CD1c-positive myeloid dendritic cell (primary cell): ENCODE measurements around the gene CCR5AS.
A peak's percentile ranks its signal among the peaks of the same experiment; 100 is the strongest.
"Not testable (repeated sequence)": the region's sequence is repeated elsewhere in the genome, so short reads cannot be mapped to it uniquely, and the experiment has no call there.

Experiments
- DNase-seq: peaks from one replicate; pipeline ENCODE4 v3.0.0-alpha.2; 2016; ENCODE audit errors: extremely low spot score

CCR5AS gene

DNA sequence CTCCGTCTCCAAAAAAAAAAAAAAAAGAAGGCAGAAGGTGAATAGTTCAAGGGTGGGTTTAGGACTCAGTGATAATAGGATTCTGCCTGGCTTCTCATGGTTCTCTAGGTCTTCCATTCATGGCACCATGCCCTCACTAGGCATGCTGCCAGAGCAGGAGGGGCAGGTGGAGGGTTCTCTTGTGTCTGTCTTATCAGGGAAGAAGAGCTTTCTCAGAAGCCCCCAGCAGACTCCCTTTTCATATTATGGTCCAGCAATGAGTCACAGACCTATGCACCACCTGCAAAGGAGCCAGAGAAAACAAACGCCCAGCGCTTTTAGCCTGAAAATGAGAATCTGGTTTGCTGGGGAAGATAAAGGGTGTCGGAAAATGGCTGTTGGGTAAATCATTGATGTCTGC is 50.0 kb downstream of the CCR5AS start:
- DNase-seq: no peak

DNA sequence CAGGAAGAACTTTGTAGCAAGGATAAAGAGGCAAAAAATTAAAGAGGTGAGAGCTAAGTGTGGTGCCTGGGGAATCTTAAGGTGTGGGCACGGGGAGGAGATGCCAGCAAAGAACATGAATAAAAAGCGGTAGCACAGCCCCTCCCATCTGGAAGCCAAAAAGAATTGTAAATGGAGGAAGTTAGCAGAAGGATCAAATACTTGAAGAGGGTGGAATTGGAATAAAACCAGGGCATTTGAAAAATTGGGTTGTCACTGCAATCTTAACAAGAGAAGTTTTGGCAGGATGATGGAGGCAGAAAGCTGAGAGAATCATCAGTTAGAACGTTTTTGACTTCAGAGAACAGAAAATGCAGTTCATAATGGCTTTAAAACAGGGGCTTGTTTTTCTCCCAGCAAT is 50.6 kb downstream of the CCR5AS start:
- DNase-seq: peak; percentile 29

DNA sequence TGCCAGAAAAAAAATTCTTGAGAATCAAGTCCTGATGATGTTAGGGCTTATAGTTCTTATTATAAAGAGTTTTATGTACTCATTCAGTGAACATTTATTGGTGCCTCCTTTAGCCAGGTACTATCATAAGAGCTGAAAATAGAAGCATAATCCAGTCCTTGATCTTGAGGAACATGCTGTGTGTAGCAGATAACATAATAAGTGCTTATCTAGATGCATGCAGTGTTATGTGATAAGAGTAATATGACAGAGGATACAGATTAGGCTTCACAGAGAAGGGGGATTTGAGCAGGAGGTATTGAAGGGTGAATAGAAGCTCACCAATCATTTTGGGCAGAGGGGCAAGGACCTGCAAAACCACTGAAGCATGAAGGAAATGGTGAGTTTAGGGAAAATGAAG is 51.9 kb downstream of the CCR5AS start:
- no peak for DNase-seq

DNA sequence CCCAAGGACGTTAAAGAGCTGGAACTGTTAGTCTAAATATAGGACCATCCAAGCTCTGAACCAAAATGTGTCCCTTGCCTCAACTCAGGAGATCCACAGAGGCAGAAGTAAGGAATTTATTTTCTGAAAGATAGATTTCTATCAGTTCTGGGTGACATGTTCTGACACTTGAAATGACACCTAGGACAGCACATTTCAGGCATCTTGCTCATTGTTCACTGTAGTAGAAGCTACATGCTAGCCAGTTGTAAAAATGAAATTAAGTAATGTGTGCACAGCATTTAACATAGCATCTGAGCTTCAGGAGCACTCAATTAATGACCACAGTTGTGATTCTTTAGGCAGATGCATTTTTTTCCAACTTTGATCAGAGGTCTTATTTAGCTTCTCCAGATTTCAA is 52.4 kb downstream of the CCR5AS start:
- no peak for DNase-seq

DNA sequence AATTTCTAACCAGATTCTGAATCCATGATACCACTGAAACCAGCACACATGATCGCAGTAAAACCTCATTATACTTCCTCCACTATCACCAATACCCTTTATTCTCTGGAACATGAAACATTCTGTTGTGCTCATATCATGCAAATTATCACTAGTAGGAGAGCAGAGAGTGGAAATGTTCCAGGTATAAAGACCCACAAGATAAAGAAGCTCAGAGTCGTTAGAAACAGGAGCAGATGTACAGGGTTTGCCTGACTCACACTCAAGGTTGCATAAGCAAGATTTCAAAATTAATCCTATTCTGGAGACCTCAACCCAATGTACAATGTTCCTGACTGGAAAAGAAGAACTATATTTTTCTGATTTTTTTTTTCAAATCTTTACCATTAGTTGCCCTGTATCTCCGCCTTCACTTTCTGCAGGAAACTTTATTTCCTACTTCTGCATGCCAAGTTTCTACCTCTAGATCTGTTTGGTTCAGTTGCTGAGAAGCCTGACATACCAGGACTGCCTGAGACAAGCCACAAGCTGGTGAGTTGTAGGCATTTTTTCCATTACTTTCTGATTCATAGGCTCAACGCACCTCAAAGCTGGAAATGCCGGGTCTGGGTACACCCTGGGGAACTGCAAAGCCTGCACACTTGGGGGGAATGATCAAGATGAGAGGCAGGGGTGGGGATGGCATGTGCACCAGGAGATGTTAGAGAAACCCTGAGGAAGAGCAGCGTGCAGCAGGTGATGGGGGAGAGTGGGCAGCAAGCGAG is 53.0 kb downstream of the CCR5AS start, which contains the start of gene CCR2:
CCR2 (plus strand) TSS at position 465 of the 764 bp plus-strand sequence. CDS start 3,417 bp downstream, outside the sequence.
- peak; percentile 50 for DNase-seq

DNA sequence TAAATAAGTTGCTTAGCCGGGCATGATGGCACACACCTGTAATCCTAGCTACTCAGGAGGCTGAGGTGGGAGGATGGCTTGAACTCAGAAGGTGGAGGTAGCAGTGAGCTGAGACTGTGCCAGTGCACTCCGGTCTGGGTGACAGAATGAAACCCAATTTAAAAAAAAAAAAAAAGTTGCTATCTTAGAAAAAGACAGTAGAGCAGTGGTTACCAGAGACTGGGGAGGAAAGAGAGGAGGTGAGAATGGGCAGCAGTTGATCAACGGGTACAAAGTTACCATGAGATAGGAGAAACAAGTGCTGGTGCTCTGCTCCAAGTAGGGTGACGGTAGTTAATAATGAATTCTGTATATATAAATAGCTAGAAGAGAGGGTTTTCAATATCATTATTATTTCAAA is 53.8 kb downstream of the CCR5AS start:
- no peak for DNase-seq

DNA sequence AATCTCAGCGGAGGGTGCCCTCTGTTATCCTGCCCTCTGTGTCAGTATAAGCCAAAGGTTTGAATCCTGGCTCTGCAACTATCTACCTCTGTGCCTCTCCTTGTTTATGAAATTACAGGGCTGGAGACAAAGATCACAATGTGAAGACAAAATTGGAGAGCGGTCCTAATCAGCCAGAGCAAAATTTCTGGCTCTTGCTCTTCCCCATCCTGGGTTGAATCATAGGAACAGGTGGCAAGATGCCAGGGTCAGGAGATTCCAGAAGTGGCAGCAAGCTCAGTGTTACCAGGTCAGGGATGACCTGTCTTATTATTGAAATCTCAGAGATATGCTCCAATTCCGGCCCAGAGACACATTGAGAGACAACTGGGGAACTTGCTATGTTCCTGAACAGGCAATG is 55.2 kb downstream of the CCR5AS start:
- DNase-seq: no peak

DNA sequence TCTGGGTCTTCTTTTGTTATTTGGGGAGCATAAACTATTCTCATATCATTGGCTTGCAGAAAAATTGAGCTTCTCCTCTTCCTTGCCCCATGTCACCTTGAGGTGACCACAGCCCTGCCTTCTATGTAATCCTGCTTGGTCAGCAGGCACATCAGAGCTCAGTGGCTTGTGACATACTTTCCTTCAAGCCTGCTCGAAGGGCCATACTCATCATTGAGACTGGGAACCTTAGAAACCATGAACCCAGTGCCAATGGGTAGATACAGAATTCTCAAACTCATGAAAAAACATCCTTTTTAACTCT is 56.7 kb downstream of the CCR5AS start:
- no peak for DNase-seq

DNA sequence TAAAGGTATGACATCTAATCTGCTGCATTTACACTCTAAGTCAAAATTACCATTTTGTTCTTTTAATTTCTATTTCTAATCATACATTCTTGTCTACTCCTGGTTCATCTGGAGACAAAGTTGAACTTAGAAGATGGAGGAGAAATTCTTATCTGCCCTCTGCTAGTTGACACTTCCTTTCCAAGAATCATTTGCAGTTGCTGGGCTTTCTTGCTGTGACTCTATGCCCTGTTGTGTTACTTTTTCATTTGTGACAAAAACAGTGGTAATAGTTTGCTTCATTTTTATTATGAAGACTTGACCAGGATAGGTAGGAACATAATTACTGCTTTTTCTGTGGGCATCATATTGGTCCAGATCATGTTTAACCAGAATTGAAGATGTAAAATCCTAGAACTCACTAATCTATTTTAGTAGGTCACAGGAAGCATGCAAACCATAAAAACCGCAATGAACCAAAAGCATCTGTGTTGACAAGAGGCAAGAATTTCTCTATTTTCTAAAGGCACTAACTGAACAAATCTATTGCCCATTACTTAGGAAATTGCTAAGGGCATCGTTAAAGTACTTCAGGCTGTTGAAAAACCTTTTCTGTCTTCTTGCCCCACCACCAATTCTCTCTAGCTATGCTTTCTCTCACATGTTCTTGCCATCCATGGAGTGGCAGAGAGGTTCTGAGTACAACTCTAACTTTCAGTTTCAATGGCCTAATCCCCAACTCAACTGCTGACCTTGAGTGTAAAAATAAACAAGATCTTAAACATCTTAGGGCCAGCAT is 57.2 kb downstream of the CCR5AS start:
- DNase-seq: no peak

DNA sequence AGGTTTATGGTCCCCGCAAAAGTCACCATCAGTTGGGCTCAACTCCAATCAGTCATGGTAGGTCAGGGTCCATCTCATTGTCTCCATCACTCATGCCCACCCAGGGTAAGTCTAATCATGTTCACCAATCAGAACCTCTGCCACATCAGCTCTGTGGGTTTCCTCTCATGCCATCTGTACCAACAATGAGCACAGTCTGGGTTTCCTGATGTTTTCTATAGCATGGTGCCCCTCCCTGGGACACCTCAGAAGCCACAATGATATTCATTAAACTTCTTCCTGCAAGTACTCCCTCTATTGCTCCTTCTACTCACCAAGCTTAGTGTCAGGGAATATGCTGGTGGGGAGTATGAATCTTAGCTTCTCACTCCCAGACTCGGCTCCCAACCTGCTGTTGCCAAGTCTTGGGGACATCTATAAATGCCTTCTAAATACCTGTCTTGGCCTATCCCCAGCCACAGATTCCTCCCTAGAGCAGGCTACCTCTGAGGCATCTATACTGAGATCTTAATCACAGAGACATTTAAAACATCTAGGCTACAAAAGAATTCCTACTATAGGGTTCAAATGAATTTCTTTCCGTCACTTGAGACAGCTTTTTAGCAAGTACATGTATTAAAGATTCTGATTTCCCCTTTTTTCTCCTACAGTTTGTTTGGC is 57.9 kb downstream of the CCR5AS start:
- DNase-seq: no peak

DNA sequence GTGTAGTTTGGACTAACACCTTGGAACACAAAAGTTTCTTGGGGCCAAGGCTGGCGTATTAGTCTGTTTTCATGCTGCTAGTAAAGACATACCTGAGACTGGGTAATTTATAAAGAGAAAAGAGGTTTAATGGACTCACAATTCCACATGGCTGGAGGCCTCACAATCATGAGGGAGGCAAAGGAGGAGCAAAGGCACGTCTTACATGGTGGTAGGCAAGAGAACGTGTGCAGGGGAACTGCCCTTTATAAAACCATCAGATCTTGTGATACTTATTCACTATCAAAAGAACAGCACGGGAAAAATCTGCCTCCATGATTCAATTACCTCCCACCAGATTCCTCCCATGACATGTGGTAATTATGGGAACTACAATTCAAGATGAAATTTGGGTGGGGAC is 62.4 kb downstream of the CCR5AS start:
- no peak for DNase-seq

DNA sequence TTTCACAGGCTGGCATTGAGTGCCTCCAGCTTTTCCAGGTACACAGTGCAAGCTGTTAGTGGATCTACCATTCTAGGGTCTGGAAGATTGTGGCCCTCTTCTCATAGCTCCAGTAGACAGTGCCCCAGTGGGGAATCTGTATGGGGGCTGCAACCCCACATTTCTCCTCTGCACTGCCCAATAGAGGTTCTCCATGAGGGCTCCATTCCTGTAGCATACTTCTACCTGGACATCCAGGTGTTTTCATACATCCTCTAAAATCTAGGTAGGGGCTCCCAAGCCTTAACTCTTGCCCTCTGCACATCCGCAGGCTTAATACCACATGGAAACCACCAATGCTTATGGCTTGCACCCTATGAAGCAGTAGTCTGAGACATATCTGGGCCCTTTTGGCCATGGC is 68.0 kb downstream of the CCR5AS start:
- no peak for DNase-seq

DNA sequence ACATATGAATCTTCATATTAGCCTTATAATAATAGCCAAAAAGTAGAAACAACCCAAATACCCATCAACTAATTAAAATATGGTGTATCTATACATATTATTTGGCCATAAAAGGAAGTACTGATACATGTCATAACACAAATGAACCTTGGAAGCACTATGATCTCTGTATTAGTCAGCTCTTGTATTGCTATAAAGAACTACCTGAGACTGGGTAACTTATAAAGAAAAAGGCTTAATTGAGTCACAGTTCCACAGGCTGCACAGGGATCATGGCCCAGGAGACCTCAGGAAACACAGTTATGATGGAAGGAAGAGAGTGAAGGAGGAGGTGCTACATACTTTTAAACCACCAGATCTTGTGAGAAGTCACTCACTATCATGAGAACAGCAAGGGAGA is 69.0 kb downstream of the CCR5AS start:
- DNase-seq: no peak

DNA sequence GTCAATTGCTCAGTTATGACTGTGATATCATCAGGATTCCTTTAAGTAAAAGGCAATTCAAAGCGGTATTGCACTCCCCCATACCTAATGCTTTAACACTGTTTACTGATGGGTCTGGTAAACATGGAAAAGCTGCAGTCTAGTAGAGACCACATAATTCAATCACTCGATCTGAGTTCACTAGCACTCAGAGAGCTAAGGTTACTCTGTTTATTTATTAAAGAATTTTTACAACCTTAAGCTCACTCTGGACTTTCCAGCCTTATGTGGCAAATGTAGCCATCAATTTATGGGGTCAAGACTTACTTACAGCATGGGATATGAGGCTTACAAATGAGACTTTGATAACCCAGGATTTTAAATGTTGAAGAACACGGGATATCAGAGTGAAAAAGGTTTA is 71.3 kb downstream of the CCR5AS start:
- no peak for DNase-seq

DNA sequence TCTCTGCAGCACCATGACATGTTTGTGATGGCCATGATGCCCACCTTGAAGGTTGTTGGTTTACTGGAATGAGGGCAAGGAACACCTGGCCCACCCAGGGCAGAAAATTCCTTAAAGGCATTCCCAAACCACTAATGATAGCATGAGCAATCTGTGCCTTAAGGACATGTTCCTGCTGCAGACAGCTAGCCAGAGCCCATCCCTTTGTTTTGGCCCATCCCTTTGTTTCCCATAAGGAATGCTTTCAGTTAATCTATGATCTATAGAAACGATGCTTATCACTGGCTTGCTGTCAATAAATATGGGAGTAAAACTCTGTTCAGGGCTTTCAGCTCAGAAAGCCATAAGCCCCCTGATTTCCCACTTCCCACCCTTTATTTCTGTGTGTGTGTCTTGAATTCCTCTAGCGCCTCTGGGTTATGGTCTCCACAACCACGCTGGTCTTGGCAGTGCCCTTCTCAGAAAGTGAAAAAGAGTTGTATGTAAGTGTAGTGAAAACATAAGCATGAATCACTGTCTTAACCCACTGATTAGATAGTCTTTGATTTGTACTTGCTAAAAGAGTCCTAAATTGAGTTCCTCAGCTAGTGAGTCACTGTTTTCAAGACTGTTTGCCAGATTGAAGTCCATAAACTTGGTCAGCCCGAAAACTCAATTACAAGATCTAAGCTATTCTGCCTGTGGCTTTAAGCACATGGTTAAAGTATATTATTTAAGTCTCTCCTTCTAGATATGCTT is 72.0 kb downstream of the CCR5AS start:
- DNase-seq: no peak

DNA sequence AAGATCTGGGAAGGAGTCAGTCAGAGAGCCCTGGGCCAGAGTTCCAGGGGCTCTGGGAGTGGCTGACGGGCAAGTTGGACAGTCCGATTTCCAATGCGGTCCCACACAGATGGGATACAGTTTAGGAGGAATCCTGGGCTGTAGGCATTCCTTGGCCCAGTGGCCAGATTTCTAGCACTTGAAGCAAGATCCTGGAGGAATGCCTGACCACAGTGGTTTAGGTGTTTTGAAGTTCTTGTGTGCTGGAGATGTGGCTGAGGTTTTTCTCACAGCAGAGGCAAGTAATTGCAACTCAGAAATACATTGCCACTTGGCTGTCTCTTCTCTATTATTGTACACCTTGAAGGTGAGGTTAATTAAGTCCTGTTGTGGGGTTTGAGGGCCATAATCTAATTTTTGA is 76.2 kb downstream of the CCR5AS start:
- DNase-seq: not testable (repeated sequence)

DNA sequence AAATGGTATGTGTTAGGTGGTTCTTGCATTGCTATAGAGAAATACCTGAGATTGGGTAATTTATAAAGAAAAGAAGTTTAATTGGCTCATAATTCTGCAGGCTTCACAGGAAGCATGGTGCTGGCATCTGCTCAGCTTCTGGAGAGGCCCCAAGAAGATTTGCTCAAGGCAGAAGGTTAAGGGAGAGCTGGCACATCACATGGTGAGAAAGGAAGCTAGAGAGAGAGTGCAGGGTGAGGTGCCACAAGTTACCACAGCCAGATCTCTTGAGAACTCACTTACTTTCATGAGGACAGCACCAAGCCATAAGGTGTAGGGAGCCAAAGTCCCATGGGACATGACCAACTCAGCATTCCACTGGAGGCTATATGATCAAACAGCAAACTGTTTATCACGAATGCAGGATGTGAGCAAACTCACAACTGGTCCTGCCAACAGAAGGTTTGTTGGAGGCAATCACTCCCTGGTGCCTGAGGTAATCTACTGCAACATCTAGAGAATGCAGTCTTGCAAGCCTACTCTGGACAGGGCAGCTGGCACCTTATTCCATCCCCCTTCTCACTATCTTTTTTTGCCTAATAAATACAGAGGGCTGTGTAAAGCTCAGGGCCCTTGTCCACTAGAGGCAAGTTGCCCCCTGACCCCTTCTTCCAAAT is 81.1 kb downstream of the CCR5AS start:
- no peak for DNase-seq

DNA sequence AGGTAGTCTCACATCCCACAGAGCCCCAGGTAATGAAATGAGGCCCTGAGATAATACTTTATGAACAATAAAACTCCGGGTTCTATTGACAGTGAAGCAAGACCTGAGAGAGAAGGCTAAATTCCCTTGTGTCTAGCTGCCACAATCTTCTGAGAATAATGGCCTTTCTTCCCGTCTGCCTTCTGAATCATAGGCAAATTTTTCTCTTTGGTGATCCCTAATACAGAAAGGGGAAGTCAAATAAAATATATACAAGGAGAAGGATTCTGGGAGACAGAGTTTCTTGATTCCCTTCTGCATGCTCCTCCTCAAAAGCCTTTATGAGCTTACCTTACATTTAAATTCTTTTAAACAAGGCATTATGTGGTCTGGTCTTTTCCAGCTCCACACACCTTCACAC is 82.8 kb downstream of the CCR5AS start:
- DNase-seq: peak; percentile 53

DNA sequence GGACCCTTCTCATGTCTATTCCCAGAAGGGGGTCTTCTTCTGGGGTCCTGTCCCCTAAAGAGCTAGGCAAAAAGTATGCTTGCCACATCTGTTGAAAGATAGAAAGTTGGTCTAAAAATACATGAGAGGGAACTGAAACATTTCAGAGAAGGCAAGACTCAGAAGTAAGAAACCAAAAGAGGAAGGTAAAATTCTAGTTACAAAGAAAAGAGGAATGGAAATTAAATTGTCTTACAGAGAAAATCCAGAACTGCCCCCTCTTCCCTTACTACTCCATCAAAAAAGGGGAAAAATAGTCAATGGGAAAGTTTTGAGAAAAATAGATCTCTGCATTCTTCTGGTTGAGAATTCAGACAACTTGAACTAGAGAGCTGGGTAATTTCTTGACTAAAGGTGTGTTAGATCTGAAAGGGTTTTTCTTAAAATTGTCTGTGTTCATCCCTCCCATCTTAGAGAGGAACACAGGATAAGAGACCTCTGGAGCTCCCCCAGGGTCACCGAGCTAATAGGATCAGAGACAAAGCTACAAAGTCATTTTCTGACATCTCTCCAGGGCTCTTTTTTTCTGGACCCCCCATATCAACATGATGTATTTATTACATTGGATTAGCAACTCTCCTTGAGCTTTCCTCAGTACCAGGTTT is 85.3 kb downstream of the CCR5AS start:
- peak; percentile 77 for DNase-seq

DNA sequence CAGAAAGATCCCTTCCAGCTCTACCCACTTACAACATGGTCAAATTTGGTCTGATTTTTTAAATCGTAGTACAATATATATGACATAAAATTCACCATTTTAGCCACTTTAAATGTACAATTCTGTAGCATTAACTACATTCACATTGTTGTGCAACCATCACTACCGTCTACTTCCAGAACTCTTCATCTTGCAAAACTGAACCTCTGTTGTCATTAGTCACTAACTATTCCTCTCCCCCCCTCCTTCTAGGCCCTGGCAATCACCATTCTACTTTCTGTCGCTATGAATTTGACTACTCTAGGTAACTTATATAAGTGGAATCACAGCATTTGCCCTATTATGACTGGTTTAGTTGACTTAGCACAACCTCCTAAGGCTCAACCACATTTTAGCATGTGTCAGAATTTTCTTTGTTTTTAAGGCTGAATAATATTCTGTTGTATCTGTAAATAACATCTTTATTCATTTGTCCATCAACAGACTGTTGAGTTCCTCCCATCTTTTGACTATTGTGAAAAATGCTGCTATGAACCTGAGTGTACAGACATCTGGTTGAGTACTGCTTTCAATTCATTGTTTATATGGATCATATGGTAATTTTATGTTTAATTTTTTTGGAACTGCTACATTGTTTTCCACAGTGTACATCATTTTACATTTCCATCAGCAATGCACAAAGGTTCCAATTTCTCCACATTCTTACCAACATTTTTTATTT is 88.5 kb downstream of the CCR5AS start:
- peak; percentile 72 for DNase-seq

DNA sequence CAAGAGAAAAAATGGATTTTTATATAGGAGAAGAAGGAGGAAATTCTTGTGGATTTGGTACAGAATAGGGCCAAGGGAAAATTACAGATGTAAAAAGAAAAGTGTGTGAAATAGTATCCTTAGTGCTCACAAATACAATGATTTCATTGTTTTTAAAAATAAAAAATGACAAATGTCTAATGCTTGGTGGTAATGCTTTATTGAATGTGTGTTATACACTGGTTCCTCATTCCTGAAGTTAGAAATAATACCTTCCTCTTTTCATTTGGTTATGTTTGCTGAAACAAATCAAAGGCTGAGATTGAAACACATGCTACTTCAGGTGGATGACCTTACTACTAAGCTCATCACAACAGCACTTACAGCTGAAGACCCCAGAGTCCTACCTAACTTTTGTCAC is 90.7 kb downstream of the CCR5AS start:
- DNase-seq: peak; percentile 70
